Heart left ventricle (tissue), 16 donors: ENCODE measurements around the gene ZNF646. TPM values are rescaled to one million over a fixed set of nuclear protein-coding genes. Genes with fewer than 3 reads are reported as not detected.

Experiments
- ATAC-seq, 4 donors: fragments of 200-7000 bp; cut with Tn5 transposase; one replicate each; pipeline ENCODE4 v1.9.1; 2020 to 2022; ENCODE audit warnings: moderate library complexity in 4 of 4, mild to moderate bottlenecking in 3 of 4, moderate number of reproducible peaks in 1 of 4
- DNase-seq, 5 donors: peaks; one replicate each; pipeline ENCODE4 v3.0.0-alpha.2; 2020
- H3K27ac ChIP-seq, 12 donors: fragments of 200-600 bp; sonication (generic) in 4 of 12; one replicate each; pipeline versions ENCODE4 v1.5.0 to v1.8.0; 2016 to 2022; ENCODE audit warnings: mild to moderate bottlenecking in 2 of 12
- H3K27me3 ChIP-seq, 9 donors: fragments of 200-600 bp; sonication (generic) in 2 of 9; one replicate each; pipeline versions ENCODE4 v1.5.1 to v1.8.0; 2016 to 2022; ENCODE audit warnings: mild to moderate bottlenecking in 3 of 9
- H3K36me3 ChIP-seq, 9 donors: fragments of 200-600 bp; sonication (generic) in 2 of 9; one replicate each; pipeline versions ENCODE4 v1.5.0 to v1.8.0; 2018 to 2022; ENCODE audit warnings: mild to moderate bottlenecking in 2 of 9
- H3K4me1 ChIP-seq, 12 donors: fragments of 200-600 bp; sonication (generic) in 4 of 12; one replicate each; pipeline versions ENCODE4 v1.5.0 to v1.8.0; 2016 to 2022; ENCODE audit warnings: mild to moderate bottlenecking in 3 of 12
- H3K4me3 ChIP-seq, 12 donors: fragments of 200-600 bp; sonication (generic) in 4 of 12; one replicate each; pipeline versions ENCODE4 v1.5.0 to v1.8.0; 2017 to 2022; ENCODE audit warnings: mild to moderate bottlenecking in 9 of 12, moderate library complexity in 4 of 12
- H3K9me3 ChIP-seq, 12 donors: fragments of 200-600 bp; sonication (generic) in 4 of 12; one replicate each; pipeline versions ENCODE4 v1.5.0 to v1.8.0; 2016 to 2022; ENCODE audit warnings: mild to moderate bottlenecking in 1 of 12
- POLR2A ChIP-seq, 2 donors: fragments of 450-650 bp; IDR thresholded peaks; one replicate each; pipeline ENCODE4 v1.6.1; 2017; ENCODE audit warnings: antibody characterized with exemption in 2 of 2, mild to moderate bottlenecking in 2 of 2, moderate library complexity in 2 of 2
- WGBS, 4 donors: extraction: QIAGEN DNeasy Blood & Tissue Kit in 2 of 4; methylation state at CpG; one replicate each; pipeline versions ENCODE4 v1.1.5 to v1.1.7; 2013 to 2018; 5-methylcytosine and 5-hydroxymethylcytosine counted together
- intact Hi-C, 10 donors: fragments of 100-400 bp; cut with DNase I; formaldehyde crosslinking; loops; one replicate each; pipeline versions ENCODE4 v1.11.1 to v1.14.2; 2022
- polyA plus RNA-seq, 2 donors: library from polyadenylated mRNA; stranded (reverse); fragments of 200-250 nt; gene quantifications; one replicate each; pipeline ENCODE4 v1.2.3, GENCODE V29; 2013
- total RNA-seq, 9 donors: library from RNA; depleted of rRNA in 2 of 9; stranded (reverse); fragments of >200 nt in 2 of 9; fragmentation: NEBNext Ultra II Directional in 3 of 9; extraction: Animal tissue kit (Norgen Biotek cat#: 25700) in 3 of 9; gene quantifications; one replicate each; pipeline versions ENCODE4 v1.1.0 to v1.2.4, GENCODE V29; 2016 to 2023
- TF ChIP-seq, protein P1 (sequence below), 12 donors: fragments of 200-600 bp; sonication (generic) in 4 of 12; IDR thresholded peaks; one replicate each; pipeline versions ENCODE4 v1.5.0 to v1.8.0; 2018 to 2022; ENCODE audit warnings: antibody characterized with exemption in 12 of 12, mild to moderate bottlenecking in 5 of 12
- donor health status: ischemic (EF 13 %, LVEDD 7.1; RV severe dilation, severe dysfunction).
- donor health status: healthy with polysubstance abuse.
- donor health status: DM: no; HTN: yes; CAD: no.
- donor health status: DM: no; HTN: no; CAD: no.
- donor health status: ischemic (EF 25% LVEDD 6.9; RV normal size, moderate dysfunction).
- donor health status: ischemic (EF 25% LVEDD 5.7; RV mildly dilated, moderate dysfunction).
- donor health status: healthy.
- donor health status: DM: yes; HTN: yes; CAD: no.
- donor health status: ischemic (EF 35%, LVEDD 5.7; RV mildly dilated, moderate dysfunction).
- donor health status: nonischemic (EF 11% LVEDD 7.7; RV severe dilation, severe dysfunction).
- donor health status: DM: yes; HTN: yes; CAD: no.
- donor health status: PGD.
- donor health status: ischemic (EF 29% LVEDD 5.4; RV normal size, mild dysfunction).
- donor health status: nonischemic (EF 23%, LVEDD 6.1; RV moderate dilation, normal function).

The ZNF646 gene
- total and polyA plus RNA-seq, 11 donors: 6.4 to 15.5 (median 10.0) TPM

DNA sequence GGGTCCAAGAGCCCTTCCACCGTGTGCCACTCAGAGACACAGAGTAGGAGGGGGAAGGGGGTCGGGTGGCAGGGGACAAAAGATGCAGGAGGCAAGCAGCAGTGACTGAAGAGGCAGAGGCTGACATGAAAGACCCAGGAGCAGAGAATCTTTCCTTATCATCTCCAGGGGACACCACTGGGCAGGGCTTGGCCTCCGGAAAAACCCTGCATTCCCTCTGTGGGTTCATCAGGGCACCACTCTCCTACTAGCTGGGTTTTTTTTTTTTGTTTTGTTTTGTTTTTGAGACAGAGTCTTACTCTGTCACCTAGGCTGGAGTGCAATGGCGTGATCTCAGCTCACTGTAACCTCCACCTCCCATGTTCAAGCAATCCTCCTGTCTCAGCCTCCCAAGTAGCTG, 42.9 kb upstream of the ZNF646 start:
- Histone ChIP-seq H3K4me3 (no peak overlapping the region), H3K27ac (no peak overlapping the region), H3K9me3 (no peaks in the 10 kb centered on the region), H3K27me3 (no peaks in the 10 kb centered on the region), H3K4me1 (peaks cover 4 to 31% (median 18%) of the 10 kb centered on the region in 12 donors), H3K36me3 (peaks cover 0 to 20% (median 18%) of the 10 kb centered on the region in 9 donors)
- ATAC-seq: no peak
- WGBS, 4 donors: 76 to 86% (median 83%) methylated on average over 4 of the region's 4 CpGs
- DNase-seq: no peak
- TF ChIP-seq POLR2A (IDR thresholded peaks at IDR 0.05): no peak
- TF ChIP-seq, protein P1, sequence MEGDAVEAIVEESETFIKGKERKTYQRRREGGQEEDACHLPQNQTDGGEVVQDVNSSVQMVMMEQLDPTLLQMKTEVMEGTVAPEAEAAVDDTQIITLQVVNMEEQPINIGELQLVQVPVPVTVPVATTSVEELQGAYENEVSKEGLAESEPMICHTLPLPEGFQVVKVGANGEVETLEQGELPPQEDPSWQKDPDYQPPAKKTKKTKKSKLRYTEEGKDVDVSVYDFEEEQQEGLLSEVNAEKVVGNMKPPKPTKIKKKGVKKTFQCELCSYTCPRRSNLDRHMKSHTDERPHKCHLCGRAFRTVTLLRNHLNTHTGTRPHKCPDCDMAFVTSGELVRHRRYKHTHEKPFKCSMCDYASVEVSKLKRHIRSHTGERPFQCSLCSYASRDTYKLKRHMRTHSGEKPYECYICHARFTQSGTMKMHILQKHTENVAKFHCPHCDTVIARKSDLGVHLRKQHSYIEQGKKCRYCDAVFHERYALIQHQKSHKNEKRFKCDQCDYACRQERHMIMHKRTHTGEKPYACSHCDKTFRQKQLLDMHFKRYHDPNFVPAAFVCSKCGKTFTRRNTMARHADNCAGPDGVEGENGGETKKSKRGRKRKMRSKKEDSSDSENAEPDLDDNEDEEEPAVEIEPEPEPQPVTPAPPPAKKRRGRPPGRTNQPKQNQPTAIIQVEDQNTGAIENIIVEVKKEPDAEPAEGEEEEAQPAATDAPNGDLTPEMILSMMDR (IDR thresholded peaks at IDR 0.05): no peak
- intact Hi-C loops: loop anchor here in 7 of 10 donors (5.0 kb wide), 6 partner anchors 34 to 426 kb away; partner anchors contain the start of genes ZNF646 (in 4 of the 7), ZNF668 (in 4 of the 7), ARMC5 (in 1 of the 7) and HSD3B7 (in 1 of the 7)

DNA sequence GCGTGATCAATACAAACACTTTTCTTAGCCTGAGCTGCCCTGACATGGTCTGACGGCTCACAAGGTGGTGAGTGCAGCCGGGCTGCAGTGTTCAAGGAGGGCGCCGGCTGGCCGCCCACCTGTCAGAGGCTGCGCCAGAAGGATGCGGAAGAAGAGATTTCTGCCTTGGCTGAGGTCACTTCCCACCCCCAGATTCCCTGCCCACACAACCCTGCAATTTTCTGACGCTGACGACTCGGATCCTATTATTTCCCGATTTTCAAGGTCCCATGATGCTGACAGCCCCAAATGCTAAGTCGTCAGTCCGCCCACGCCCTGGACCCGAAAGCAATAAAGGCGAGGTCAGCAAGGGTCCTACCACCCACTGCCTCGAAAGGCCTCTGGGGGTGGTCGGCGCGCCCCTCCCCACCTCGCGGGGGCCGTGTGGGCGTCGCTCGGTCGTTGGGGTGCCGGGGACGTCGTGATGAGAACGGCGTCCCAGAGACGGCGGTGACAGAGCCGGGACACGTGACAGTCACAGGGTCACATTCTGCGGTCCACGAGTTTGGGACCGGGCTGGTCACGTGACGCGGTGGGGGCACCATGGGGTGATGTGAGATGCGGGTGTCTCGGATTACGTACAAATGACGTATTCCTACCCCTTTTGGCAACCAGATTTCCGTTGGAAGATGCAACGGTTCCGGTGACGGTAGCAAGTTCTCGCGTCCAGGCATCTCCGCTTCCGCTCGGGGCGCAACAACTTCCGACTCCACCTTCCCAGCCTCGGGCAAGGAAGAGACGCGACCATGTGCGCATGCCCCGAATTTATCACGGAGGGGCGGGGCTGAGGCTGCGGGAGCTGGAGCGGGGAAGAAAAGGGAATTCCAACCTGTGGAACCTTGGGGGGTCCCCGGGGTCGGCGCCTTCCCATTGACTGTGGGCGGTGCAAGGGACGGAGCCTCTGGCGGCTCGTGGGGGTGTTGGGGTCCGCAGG, 41.2 kb upstream of the ZNF646 start, which contains the start of gene STX4:
STX4 (plus strand) TSS at position 823 of the 973 bp plus-strand sequence. CDS start 248 bp downstream, outside the sequence.
- 0 to 1% (median 1%) methylated on average over 54 to 75 of the region's 75 CpGs for WGBS, 4 donors
- ATAC-seq (peak; percentile 93 to 95 (median 94)), DNase-seq (peak; percentile 98 to 99 (median 98))
- no peaks in the 10 kb centered on the region for H3K9me3 ChIP-seq
- intact Hi-C loops: loop anchor here in 9 of 10 donors (1.0 to 5.0 kb wide), 14 partner anchors 34 to 426 kb away; partner anchors contain the start of genes ZNF646 (in 7 of the 9), ZNF668 (in 7 of the 9), ARMC5 (in 2 of the 9) and HSD3B7 (in 1 of the 9)
- H3K27me3 ChIP-seq: no peaks in the 10 kb centered on the region
- H3K4me3 ChIP-seq: peak within 1 kb of the TSS; percentile 73 to 100 (median 90)
- TF ChIP-seq POLR2A (IDR thresholded peaks at IDR 0.05): no peak
- TF ChIP-seq, protein P1 (IDR thresholded peaks at IDR 0.05): no peak
- peaks cover 4 to 31% (median 18%) of the 10 kb centered on the region in 12 donors for H3K4me1 ChIP-seq
- H3K36me3 ChIP-seq: peaks cover 0 to 35% (median 31%) of the 10 kb centered on the region in 9 donors
- H3K27ac ChIP-seq: peak within 1 kb of the TSS; percentile 91 to 99 (median 96)

DNA sequence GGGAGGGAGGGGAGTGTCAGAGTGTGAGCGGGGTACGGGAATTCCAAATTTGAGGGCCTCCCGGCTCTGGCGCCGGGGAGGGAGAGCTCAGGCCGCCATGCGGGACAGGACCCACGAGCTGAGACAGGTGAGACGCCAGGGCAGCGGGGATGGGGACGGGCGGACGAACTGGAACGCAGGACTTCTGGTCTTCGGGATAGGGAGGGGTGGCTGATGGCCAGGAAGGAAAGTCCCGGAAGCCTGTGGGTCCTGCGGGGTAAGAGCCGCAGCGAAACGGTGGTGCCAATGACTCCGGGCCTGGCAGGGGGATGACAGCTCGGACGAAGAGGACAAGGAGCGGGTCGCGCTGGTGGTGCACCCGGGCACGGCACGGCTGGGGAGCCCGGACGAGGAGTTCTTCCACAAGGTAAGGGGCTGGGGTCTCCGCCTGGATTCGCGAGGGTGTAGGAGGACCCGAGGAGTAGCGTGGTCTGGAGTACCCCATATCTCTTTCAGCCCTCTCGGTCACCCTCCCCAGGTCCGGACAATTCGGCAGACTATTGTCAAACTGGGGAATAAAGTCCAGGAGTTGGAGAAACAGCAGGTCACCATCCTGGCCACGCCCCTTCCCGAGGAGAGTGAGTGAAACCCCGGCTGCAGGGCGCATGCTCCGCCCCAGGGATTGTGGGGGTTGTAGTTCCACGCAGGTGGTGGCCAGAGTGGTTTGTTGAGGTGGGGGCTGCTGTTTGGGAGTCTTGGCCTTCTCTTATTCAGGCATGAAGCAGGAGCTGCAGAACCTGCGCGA, 40.3 kb upstream of the ZNF646 start:
- WGBS, 4 donors: 1 to 2% (median 1%) methylated on average over 36 to 47 of the region's 47 CpGs
- Histone ChIP-seq H3K4me1 (peaks cover 4 to 31% (median 18%) of the 10 kb centered on the region in 12 donors), H3K9me3 (no peaks in the 10 kb centered on the region), H3K27ac (peak overlapping the region; percentile 91 to 99 (median 96)), H3K27me3 (no peaks in the 10 kb centered on the region), H3K4me3 (peak overlapping the region; percentile 73 to 100 (median 90)), H3K36me3 (peaks cover 0 to 43% (median 39%) of the 10 kb centered on the region in 9 donors)
- intact Hi-C loops: loop anchor here in 9 of 10 donors (1.0 to 5.0 kb wide), 14 partner anchors 35 to 425 kb away; partner anchors contain the start of genes ZNF646 (in 7 of the 9), ZNF668 (in 7 of the 9), ARMC5 (in 2 of the 9) and HSD3B7 (in 1 of the 9)
- ATAC-seq (peak; percentile 72 to 87 (median 84)), DNase-seq (peak; percentile 92 to 95 (median 94))
- TF ChIP-seq POLR2A (IDR thresholded peaks at IDR 0.05): peak in 1 of 2 donors; percentile 38
- TF ChIP-seq, protein P1 (IDR thresholded peaks at IDR 0.05): no peak
